ENCODE data around the gene SPTBN4.
"Not testable (repeated sequence)": the region's sequence is repeated elsewhere in the genome, so short reads cannot be mapped to it uniquely, and the experiment has no call there.

SPTBN4 gene

GRCh38 chr19:40585241-40585981, 118.6 kb downstream of the SPTBN4 start:
- no peaks in the 10 kb centered on the region for H3K9me3 ChIP-seq (ENCODE audit: control insufficient read depth, insufficient read depth, low read length)
- H3K9ac ChIP-seq (ENCODE audit: low read depth, low read length): no peak overlapping the region
- no peak overlapping the region for H3K4me3 ChIP-seq (ENCODE audit: low read depth, low read length)
- H3K4me1 ChIP-seq (ENCODE audit: control insufficient read depth, insufficient read depth, low read length): no peaks in the 10 kb centered on the region
- H3K27me3 ChIP-seq (ENCODE audit: control insufficient read depth, insufficient read depth, low read length): no peaks in the 10 kb centered on the region
- H3K36me3 ChIP-seq (ENCODE audit: control insufficient read depth, insufficient read depth, low read length): peaks cover 55% of the 10 kb centered on the region
- no peak overlapping the region for H3K27ac ChIP-seq (ENCODE audit: low read depth, low read length)

- Histone ChIP-seq H3K36me3 (ENCODE audit: control insufficient read depth, insufficient read depth, low read length) (peaks cover 52% of the 10 kb centered on the region), H3K27me3 (ENCODE audit: control insufficient read depth, insufficient read depth, low read length) (no peaks in the 10 kb centered on the region), H3K27ac (ENCODE audit: low read depth, low read length) (no peak overlapping the region), H3K4me3 (ENCODE audit: low read depth, low read length) (no peak overlapping the region), H3K4me1 (ENCODE audit: control insufficient read depth, insufficient read depth, low read length) (no peaks in the 10 kb centered on the region), H3K9ac (ENCODE audit: low read depth, low read length) (no peak overlapping the region), H3K9me3 (ENCODE audit: control insufficient read depth, insufficient read depth, low read length) (no peaks in the 10 kb centered on the region)
Observed at GRCh38 chr19:40585982-40586422, 119.2 kb downstream of the SPTBN4 start.

- no peaks in the 10 kb centered on the region for H3K27me3 ChIP-seq (ENCODE audit: control insufficient read depth, insufficient read depth, low read length)
- H3K4me1 ChIP-seq (ENCODE audit: control insufficient read depth, insufficient read depth, low read length): no peaks in the 10 kb centered on the region
- H3K27ac ChIP-seq (ENCODE audit: low read depth, low read length): no peak overlapping the region
- peaks cover 48% of the 10 kb centered on the region for H3K36me3 ChIP-seq (ENCODE audit: control insufficient read depth, insufficient read depth, low read length)
- H3K9ac ChIP-seq (ENCODE audit: low read depth, low read length): no peak overlapping the region
- H3K9me3 ChIP-seq (ENCODE audit: control insufficient read depth, insufficient read depth, low read length): no peaks in the 10 kb centered on the region
- no peak overlapping the region for H3K4me3 ChIP-seq (ENCODE audit: low read depth, low read length)
Observed at GRCh38 chr19:40586611-40587010, 119.8 kb downstream of the SPTBN4 start.

GRCh38 chr19:40588110-40588854, 121.5 kb downstream of the SPTBN4 start:
- Histone ChIP-seq H3K4me1 (ENCODE audit: control insufficient read depth, insufficient read depth, low read length) (no peaks in the 10 kb centered on the region), H3K9me3 (ENCODE audit: control insufficient read depth, insufficient read depth, low read length) (no peaks in the 10 kb centered on the region), H3K36me3 (ENCODE audit: control insufficient read depth, insufficient read depth, low read length) (peaks cover 36% of the 10 kb centered on the region), H3K9ac (ENCODE audit: low read depth, low read length) (no peak overlapping the region), H3K4me3 (ENCODE audit: low read depth, low read length) (no peak overlapping the region), H3K27ac (ENCODE audit: low read depth, low read length) (no peak overlapping the region), H3K27me3 (ENCODE audit: control insufficient read depth, insufficient read depth, low read length) (no peaks in the 10 kb centered on the region)

- H3K27ac ChIP-seq (ENCODE audit: low read depth, low read length): no peak overlapping the region
- no peaks in the 10 kb centered on the region for H3K4me1 ChIP-seq (ENCODE audit: control insufficient read depth, insufficient read depth, low read length)
- peaks cover 35% of the 10 kb centered on the region for H3K36me3 ChIP-seq (ENCODE audit: control insufficient read depth, insufficient read depth, low read length)
Observed at GRCh38 chr19:40588926-40589569, 122.2 kb downstream of the SPTBN4 start.

GRCh38 chr19:40589591-40590429, 123.0 kb downstream of the SPTBN4 start:
- peaks cover 4% of the 10 kb centered on the region; the same call in 1 of the 2 replicates for H3K4me1 ChIP-seq (ENCODE audit: control insufficient read depth, insufficient read depth, low read length)
- no peak overlapping the region for H3K9ac ChIP-seq (ENCODE audit: low read depth, low read length)
- no peaks in the 10 kb centered on the region for H3K9me3 ChIP-seq (ENCODE audit: control insufficient read depth, insufficient read depth, low read length)
- no peaks in the 10 kb centered on the region for H3K27me3 ChIP-seq (ENCODE audit: control insufficient read depth, insufficient read depth, low read length)
- no peak overlapping the region for H3K4me3 ChIP-seq (ENCODE audit: low read depth, low read length)
- peaks cover 27% of the 10 kb centered on the region for H3K36me3 ChIP-seq (ENCODE audit: control insufficient read depth, insufficient read depth, low read length)
- H3K27ac ChIP-seq (ENCODE audit: low read depth, low read length): no peak overlapping the region

More at GRCh38 chr19:40588926-40589569, 122.2 kb downstream of the SPTBN4 start:
- no peaks in the 10 kb centered on the region for H3K9me3 ChIP-seq (ENCODE audit: control insufficient read depth, insufficient read depth, low read length)
- no peak overlapping the region for H3K4me3 ChIP-seq (ENCODE audit: low read depth, low read length)
- no peaks in the 10 kb centered on the region for H3K27me3 ChIP-seq (ENCODE audit: control insufficient read depth, insufficient read depth, low read length)
- no peak overlapping the region for H3K9ac ChIP-seq (ENCODE audit: low read depth, low read length)

GRCh38 chr19:40590464-40591265, 123.9 kb downstream of the SPTBN4 start:
- Histone ChIP-seq H3K27me3 (ENCODE audit: control insufficient read depth, insufficient read depth, low read length) (no peaks in the 10 kb centered on the region), H3K9me3 (ENCODE audit: control insufficient read depth, insufficient read depth, low read length) (no peaks in the 10 kb centered on the region), H3K27ac (ENCODE audit: low read depth, low read length) (no peak overlapping the region)

GRCh38 chr19:40591724-40592123, 124.9 kb downstream of the SPTBN4 start:
- not testable (repeated sequence) for H3K9ac ChIP-seq (ENCODE audit: low read depth, low read length); H3K4me3 ChIP-seq (ENCODE audit: low read depth, low read length); H3K9me3 ChIP-seq (ENCODE audit: control insufficient read depth, insufficient read depth, low read length); H3K4me1 ChIP-seq (ENCODE audit: control insufficient read depth, insufficient read depth, low read length); H3K27me3 ChIP-seq (ENCODE audit: control insufficient read depth, insufficient read depth, low read length); H3K27ac ChIP-seq (ENCODE audit: low read depth, low read length)
- peaks cover 17% of the 10 kb centered on the region for H3K36me3 ChIP-seq (ENCODE audit: control insufficient read depth, insufficient read depth, low read length)

More at GRCh38 chr19:40590464-40591265, 123.9 kb downstream of the SPTBN4 start:
- peaks cover 4% of the 10 kb centered on the region; the same call in 1 of the 2 replicates for H3K4me1 ChIP-seq (ENCODE audit: control insufficient read depth, insufficient read depth, low read length)
- H3K4me3 ChIP-seq (ENCODE audit: low read depth, low read length): no peak overlapping the region
- no peak overlapping the region for H3K9ac ChIP-seq (ENCODE audit: low read depth, low read length)
- H3K36me3 ChIP-seq (ENCODE audit: control insufficient read depth, insufficient read depth, low read length): peaks cover 25% of the 10 kb centered on the region

GRCh38 chr19:40592170-40592569, 125.4 kb downstream of the SPTBN4 start:
- peaks cover 4% of the 10 kb centered on the region; the same call in 1 of the 2 replicates for H3K4me1 ChIP-seq (ENCODE audit: control insufficient read depth, insufficient read depth, low read length)
- no peak overlapping the region for H3K4me3 ChIP-seq (ENCODE audit: low read depth, low read length)
- peaks cover 13% of the 10 kb centered on the region for H3K36me3 ChIP-seq (ENCODE audit: control insufficient read depth, insufficient read depth, low read length)
- H3K27ac ChIP-seq (ENCODE audit: low read depth, low read length): no peak overlapping the region
- no peaks in the 10 kb centered on the region for H3K9me3 ChIP-seq (ENCODE audit: control insufficient read depth, insufficient read depth, low read length)
- peaks cover 9% of the 10 kb centered on the region for H3K27me3 ChIP-seq (ENCODE audit: control insufficient read depth, insufficient read depth, low read length)
- no peak overlapping the region for H3K9ac ChIP-seq (ENCODE audit: low read depth, low read length)

GRCh38 chr19:40594255-40594654, 127.5 kb downstream of the SPTBN4 start:
- no peaks in the 10 kb centered on the region for H3K9me3 ChIP-seq (ENCODE audit: control insufficient read depth, insufficient read depth, low read length)
- no peak overlapping the region for H3K27ac ChIP-seq (ENCODE audit: low read depth, low read length)
- H3K9ac ChIP-seq (ENCODE audit: low read depth, low read length): no peak overlapping the region
- H3K4me3 ChIP-seq (ENCODE audit: low read depth, low read length): no peak overlapping the region
- H3K27me3 ChIP-seq (ENCODE audit: control insufficient read depth, insufficient read depth, low read length): peaks cover 22% of the 10 kb centered on the region
- H3K4me1 ChIP-seq (ENCODE audit: control insufficient read depth, insufficient read depth, low read length): peaks cover 9% of the 10 kb centered on the region; the same call in 1 of the 2 replicates
- H3K36me3 ChIP-seq (ENCODE audit: control insufficient read depth, insufficient read depth, low read length): peaks cover 4% of the 10 kb centered on the region; the same call in 1 of the 2 replicates
